GM11168 (cell line): ENCODE data around the gene GLRA3.
"Not testable (repeated sequence)": the region's sequence is repeated elsewhere in the genome, so short reads cannot be mapped to it uniquely, and the experiment has no call there.

Experiments
- in situ Hi-C: fragments of 300-500 bp; cut with MboI; formaldehyde crosslinking; loops from one replicate; pipeline ENCODE4 v1.12.0; 2022; ENCODE audit warnings: low sequenced_read_pairs; ENCODE audit not compliant: unreplicated experiment

GLRA3 gene

DNA sequence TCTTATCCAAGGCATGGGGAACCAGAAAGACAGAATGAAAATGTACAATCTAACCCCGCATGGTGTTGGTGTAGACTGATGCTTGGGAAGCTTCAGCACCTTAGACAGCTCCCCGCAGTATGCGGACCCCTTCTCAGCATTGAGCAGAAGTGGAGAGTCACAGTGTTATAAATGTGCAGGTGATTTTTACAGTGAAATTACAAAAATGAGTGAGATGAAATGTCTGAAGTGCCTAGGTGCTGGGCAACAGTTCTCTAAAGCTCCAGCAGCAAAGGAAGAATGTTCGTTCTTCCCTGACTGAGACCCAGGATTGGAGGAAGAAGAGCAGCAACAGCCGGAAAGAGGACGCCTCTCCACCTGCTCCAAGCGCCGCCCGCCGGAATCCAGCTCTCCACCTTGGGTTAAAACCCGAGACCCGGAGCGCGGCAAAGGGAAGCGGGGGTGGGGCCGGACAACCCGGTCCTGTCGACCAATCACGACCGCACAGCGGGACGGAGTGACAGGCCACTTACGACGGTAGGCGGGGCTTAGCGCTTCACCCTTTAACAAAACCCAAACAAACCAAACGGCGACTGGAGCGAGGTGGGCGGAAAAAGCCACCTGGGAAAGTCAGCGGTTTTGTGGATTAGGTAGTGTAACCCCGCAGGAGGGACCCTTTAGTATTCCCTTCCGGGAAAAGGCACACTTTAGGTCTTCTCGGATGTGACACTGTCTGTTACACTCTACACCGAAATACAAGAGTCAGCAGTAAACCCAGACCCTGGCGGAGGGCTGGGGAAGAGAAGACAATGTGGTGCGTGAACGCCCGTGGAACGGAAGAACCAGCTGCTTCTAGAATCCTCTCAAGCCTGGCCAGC lies at the start of gene GLRA3:
Gene GLRA3 (minus strand): TSS at position 403 of the 857 bp plus-strand sequence. CDS start 436 bp downstream, outside the sequence.
- in situ Hi-C loops: no loop called here

DNA sequence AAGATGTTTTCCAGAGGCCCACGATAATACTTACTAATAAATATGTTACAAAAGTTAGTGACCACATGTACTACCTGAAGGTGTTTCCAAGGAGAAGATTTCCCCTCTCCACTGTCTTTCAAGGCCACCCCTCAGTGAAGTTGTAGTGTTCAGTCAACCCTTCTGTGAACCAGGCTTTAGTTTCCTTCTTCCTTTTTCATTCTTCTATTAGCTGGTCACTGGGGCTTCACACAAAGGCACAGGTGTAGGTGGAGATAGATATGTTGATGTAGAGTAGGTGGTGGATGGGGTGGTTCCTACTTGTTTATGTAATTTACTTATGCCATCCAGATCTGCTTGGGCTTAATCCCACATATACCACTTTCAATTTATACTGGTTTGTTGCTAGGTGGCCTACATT lies 45.9 kb upstream of the GLRA3 start:
- in situ Hi-C loops: no loop called here

DNA sequence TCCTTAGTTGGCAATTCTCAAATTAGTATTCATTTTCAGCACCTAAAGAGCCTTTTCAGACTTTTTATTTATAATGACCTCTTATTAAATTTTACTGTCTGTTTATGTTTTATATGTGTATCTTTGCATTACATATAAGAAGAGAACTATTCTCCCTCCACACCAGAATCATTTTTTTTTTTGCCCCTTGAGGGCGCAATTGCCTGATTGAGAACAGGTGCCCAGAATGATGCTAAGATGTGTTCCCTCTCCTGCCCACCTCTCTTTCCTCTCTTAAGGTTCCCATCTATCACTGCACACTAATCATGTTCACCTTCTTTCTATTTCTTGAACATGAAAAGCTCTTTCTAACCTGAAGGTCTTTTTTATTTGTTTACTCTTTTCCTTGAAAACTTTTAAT lies 44.9 kb upstream of the GLRA3 start:
- in situ Hi-C loops: no loop called here

DNA sequence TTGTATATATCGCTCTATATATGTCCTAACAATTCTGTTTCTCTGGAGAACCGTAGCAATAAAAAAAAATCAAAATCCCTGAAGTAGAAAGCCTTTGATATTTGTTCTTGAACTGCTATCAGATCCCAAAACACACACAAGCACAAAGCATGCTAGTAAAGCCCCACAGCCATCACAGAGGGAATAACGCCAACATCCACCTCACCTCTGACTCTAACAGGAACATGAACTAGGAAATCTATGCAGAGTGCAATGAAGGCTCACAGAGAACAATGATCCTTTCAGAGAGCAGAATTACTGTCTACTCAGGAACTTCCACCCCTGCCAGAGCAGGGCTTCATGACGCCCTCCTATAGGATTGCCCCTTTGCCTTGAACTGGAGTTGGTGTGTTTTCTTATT lies 44.1 kb upstream of the GLRA3 start:
- in situ Hi-C loops: not testable (repeated sequence)

DNA sequence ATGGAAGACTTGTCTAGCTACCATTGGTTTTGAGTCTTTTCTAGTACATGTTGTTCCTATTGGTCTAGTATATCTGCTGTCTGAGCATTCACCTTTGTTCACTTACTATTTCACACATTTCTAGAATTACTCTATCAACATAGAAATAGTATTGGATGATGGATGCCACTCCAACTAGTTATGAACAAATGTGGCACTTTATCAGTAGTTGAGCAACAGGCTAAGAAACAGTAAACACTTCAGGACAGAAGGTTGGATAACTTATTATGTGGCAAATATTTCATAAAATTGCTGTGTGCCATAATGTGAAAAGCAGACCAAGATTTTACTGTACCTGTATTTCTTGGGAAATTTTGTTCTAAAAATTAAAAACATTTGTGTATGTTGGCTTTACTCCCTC lies 42.4 kb upstream of the GLRA3 start:
- in situ Hi-C loops: no loop called here

DNA sequence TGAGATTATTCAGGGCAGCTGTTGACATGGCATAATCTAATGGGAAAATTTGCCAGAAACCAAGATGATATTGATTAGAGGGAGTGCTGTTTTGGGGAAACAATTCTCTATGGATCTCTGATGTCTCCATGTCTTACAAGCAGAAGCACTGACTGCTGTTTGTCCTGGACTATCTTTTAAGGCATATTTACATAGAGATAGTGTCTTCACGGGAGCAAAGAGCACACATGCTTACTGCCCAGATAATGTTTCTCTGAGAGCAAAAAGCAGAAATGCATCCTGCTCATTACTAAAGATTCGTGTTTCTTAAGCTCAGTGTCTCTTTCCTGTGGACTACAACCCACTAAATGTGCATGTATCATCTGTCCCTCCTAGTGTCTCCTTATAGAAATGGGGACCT lies 41.3 kb upstream of the GLRA3 start:
- in situ Hi-C loops: no loop called here

DNA sequence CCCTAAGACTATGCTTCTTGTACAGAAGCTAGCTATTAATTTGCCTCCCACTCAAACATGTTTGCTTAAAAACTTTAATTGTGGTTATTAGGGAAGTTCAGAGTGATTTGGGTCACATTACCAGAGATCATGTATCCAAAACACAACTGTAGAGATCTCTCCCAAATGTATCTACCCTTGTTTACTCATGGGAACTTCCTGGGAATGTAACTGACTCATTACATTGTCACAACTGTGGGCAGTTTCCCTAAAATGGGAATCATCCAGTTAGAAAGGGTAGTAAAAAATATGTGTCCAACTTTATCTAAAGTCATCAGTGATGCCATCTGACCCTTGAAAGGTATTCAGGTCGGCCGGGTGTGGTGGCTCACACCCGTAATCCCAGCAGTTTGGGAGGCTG lies 40.3 kb upstream of the GLRA3 start:
- in situ Hi-C loops: no loop called here

DNA sequence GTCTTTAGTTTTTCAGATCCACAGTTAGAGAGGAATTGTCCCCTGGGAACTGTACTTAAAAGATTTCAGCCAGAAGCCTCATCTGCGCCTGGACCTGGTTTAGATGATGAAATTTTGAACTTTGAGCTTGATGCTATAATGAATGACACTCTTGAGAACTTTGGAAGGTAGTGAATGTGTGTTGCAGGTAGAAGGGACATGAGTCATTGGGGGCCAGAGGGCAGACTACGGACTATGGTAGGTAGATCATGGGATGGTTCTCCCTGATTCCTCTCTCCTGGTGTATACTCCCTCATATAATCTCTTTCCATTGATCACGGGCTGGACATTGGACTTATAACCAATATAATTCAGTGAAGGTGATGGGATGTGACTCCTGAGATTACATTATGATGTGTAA lies 38.9 kb upstream of the GLRA3 start:
- in situ Hi-C loops: no loop called here

DNA sequence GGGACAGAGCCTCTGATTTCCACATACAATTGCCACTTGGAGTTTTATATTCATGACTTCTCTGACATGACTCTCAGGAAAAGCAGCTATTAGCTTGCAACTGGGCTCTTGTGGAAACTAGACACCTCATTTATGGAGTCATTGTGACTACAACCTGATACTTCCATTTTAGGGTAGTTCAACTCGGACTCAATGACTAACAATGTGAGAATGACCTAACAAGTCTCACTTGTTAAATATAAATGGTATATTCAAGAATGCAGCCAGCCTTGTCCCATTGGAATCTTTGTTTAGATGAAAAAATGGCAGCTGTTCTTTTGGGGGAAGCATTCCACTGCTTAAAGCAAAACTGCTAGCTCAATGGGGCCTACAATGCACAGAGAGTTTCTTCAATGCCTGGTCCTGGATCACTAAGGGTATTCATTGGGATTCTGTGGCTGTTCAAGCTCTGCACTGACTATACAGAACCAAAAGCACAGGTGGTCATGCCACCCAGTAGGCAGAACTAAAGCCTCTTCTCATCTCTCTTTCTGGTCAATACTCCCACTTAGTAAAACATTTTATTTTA lies 36.5 kb upstream of the GLRA3 start:
- in situ Hi-C loops: no loop called here

DNA sequence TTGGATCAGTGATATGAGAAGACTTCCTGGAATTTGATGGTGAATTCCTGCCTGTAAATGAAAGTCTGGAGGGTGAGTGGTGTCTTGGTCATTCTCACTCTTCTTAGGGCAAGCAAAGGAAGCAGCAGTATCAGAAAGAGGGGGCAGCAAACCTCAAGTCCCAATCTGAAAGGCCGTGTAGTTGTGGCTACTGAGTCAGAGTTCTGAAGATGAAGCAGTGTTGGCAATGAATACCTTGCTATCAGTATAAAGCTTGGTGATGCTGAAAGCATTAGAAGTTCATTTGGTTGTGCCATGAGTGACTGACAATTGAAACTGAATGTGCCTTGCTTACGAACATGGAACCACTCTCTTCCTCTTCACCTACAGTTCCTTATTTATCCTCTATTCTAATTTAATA lies 35.0 kb upstream of the GLRA3 start:
- in situ Hi-C loops: no loop called here

DNA sequence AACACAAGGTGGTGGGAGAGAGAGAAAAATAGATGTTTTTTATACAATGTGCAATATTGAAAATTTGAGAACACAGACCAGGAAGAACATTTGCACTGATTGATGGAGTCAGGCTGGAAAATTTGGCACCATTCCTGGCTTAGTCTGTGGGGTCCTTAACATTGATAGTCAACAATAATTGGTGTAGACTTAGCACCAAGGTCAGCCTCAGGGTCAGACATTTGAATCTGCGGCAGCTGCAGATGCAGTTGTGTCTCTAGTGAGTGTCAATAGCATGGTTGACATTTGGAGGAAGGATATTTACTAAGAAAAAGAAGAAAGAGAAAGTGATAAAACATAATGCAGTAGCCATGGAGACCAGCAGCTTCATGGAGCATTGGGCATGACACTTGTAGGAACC lies 31.5 kb upstream of the GLRA3 start:
- in situ Hi-C loops: no loop called here

DNA sequence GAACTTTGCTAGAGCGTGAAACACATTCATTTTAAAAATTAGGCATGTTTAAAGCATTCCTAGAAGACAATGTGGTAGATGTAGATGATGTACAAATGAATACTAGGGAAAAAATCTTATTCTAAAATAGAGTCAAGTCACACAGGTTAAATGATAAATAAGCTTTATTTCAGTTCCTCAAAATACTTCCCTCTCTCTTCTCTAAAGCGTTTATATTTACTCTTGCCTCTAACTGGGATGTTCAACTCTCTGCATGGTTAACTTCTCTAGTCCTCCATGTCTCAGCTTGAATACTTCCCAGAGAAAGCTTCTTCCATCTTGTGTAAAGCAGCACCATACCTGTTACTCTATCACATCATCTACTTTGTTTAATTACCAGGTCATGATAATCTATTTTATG lies 30.9 kb upstream of the GLRA3 start:
- in situ Hi-C loops: no loop called here

DNA sequence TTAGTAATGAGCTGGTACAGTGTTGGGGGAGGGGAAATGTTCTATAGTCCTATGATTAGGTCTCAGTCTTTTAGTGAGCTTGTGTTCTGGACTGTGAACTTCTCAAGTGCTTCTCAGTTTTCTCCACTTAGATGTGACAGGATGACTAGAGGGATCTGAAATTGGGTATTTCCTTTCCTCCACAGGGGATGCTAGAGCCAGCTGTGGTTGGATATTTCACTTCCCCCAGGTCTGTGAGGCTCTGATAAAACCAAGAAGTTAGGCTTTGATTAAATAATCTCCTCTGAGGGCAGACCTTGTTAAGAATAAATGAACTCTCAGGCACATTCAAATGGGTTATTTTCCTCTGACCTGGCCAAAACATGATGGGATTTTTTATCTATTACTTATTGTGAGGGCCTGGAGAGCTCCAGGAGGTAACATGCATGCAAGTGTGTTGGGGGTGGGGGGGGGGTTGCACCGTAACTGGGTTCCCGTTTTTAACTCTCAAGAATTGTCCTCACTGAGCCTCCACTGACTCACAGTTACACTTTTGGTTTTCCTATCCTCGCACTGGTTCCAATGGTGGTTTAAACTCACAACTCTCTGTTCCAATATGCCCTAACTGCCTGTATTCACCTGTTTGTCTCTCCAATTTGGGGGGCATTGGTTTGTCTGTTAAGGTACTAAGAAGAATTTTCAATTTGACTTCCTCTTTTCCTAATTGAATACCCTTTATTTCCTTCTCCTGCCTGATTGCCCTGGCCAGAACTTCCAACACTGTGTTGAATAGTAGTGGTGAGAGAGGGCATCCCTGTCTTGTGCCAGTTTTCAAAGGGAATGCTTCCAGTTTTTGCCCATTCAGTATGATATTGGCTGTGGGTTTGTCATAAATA lies 28.1 kb upstream of the GLRA3 start:
- in situ Hi-C loops: no loop called here

DNA sequence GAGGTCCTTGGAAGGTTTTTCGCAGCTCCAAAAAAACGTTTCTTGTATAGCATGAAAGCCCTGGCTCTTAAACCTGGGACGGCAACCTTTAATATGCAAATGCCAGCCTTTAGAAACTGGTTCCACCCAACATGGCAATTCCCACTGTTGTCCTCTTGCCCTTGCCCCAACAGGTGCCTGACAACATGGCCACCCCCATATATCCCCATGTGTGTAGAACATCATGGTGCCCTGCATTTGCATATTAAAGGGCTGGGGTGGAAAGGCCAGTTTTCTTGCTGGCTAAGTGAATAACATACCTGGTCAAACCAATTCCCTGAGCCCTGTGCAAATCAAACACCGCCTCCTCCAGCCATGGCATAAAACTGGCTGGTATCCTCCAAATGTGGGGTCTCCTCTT lies 26.0 kb upstream of the GLRA3 start:
- in situ Hi-C loops: no loop called here

DNA sequence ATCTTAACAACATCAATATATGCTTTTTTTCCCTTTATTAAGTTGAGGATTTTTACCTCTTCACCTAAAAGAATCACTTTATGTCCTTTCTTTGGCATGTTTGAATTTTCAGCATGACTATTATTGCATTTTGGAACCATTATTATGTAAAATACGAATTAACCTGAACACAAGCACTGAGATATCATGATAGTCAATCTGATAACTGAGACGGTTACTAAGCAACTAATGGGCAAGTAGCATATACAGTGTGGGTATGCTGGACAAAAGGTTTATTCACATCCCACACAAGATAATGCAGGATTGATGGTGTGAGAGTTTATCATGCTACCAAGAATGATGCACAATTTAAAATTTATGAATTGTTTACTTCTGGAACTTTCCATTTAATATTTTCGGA lies 24.6 kb upstream of the GLRA3 start:
- in situ Hi-C loops: no loop called here

DNA sequence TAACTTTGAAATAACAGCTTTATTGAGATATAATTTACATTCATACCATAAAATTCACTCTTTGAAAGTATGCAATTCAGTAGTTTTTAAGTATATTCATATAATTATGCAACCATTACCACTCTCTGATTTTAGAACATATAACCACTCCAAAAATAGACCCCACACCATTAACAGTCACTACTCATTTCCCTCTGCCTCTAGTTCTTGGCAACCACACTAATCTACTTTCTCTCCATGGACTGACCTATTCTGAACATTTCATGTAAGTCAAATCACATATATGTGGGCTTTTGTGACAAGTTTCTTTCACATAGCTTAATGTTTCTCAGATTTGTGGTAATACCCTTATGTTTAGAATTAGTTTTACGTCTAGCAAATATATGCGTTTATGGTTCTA lies 19.5 kb upstream of the GLRA3 start:
- in situ Hi-C loops: no loop called here

DNA sequence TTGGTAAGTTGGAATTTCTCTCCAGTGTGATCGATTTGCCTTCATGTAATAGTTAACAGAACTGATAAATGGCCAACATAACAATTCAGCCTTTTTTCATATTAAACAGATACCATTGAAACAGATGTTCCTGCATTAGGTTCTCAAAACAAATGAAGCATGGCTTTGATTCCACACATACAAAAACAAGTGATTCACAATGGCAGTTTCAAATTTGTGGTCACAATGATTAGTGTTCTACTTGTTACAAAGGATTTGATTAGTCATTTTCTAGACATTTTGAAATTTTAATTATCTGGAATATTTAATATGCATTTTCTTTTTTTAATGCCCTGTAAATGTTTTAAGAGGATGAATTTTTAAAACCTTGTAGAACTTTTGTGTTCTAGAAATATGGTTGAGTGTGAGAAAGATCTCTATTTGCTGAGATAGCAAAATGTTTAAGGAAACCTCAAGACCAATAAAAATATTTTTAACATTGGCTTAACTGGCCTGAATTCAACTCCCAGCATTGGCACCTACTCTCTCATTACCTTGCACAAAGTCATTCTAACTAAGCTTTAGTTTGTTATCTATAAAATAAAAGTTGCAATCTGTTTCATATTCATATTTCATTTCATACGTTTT lies 18.9 kb upstream of the GLRA3 start:
- in situ Hi-C loops: no loop called here

DNA sequence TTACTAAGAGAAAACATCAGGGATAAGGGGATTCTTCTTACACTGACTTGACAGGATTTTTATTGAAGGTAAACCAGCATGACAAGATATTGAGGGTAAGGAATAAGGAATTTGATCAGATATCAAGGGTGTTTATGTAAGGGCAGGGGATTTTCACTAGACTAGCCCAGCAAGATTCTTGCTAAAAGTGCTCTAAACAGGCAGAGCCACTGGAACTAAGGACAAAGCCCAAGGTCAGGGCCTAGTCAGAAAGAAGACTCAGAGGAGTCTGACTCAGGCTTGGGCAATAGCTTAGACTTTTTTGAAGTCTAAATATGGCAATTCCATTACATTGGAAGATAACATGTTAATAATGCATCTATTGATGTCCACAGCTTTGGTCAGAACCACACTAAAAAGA lies 6.5 kb upstream of the GLRA3 start:
- in situ Hi-C loops: no loop called here

DNA sequence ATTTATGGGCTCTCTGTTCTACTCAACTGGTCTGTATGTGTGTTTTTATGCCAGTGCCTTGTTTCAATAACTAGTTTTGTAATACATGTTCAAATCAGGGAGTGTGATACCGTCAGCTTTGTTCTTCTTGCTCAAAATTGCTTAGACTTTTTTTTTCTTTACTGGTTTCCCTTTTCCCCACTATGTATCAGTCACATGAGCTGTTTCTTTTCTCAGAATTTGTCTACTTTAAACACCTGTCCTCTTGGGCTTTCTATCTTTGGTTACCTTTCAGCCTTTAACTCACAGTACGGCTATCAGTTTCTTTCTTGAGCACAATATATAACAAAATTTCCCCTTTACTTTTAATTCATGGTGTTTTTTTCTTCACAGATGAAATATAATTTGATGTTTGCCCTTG lies 5.4 kb upstream of the GLRA3 start:
- in situ Hi-C loops: no loop called here

DNA sequence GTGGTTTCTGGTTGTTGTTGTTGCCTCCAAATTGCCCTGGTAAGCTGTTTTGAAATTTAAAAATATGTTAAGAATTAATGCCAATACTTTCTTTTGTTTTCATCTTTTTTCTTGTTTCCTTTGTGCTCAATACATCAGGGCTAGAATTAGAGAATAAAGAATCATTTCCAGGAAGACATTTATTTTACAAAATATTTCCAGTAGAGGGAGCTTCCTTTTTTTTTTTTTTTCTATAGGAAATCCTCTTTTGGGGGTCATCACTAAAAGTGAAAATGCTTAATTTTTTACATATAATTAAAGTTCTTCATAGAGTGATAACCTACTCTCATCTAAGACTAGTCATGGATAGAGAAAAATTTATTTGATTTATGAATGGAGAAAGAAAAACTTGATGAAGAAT lies 2.4 kb downstream of the GLRA3 start:
- in situ Hi-C loops: no loop called here

DNA sequence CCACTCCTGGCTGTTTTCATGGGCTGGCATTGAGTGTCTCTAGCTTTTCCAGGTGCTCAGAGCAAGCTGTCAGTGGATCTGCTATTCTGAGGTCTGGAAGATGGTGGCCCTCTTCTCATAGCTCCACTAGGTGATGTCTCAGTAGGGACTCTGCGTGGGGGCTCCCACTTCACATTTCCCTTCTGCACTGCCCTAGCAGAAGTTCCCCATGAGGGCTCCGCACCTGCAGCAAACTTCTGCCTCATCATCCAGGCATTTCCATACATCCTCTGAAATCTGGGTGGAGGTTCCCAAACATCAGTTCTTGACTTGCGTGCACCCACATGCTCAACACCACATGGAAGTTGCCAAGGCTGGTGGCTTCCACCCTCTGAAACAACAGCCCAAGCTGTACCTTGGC lies 13.8 kb downstream of the GLRA3 start:
- in situ Hi-C loops: no loop called here
